Islet precursor cell (in vitro differentiated cells): ENCODE measurements around the gene ABLIM1.

Source experiments
- DNase-seq: peaks from one replicate; pipeline ENCODE4 v3.0.0-alpha.2; 2018

ABLIM1 gene

GRCh38 chr10:114616516-114616915 is 41.6 kb downstream of the ABLIM1 start:
- no peak for DNase-seq

GRCh38 chr10:114616103-114616502 is 42.0 kb downstream of the ABLIM1 start:
- DNase-seq = no peak

GRCh38 chr10:114615600-114616007 is 42.5 kb downstream of the ABLIM1 start:
- DNase-seq = no peak

- no peak for DNase-seq
Measured at GRCh38 chr10:114613237-114613979, 44.7 kb downstream of the ABLIM1 start.

GRCh38 chr10:114611617-114612016 is 46.5 kb downstream of the ABLIM1 start:
- no peak for DNase-seq

- DNase-seq = no peak
Measured at GRCh38 chr10:114609518-114610426, 48.3 kb downstream of the ABLIM1 start.

DNA sequence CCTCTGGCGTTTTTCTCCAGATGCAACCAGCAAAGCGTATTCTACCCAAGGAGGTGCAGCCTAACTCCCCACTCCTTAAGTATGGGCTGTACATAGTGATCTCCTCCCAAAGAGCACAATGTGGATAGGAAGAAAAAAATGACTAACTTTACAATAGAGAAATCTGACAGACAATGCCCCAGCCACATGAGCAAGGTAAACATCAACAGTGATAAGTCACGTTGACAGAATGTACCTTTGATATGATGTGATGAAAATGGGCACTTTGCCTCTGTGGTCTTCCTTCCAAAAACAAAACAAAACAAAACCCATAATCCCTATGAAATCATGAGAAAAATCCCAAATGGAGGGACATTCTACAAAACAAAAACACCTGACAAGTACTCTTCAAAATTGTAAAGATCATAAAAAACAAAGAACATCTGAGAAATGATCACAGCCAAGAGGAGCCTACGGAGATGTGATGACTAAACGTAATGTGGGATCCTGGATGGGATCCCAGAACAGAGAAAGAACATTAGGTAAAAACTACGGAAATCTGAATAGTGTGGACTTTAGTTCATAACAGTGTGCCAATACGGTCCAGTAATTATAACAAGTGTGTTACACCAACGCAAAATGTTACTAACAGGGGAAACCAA is 50.6 kb downstream of the ABLIM1 start:
- no peak for DNase-seq

DNA sequence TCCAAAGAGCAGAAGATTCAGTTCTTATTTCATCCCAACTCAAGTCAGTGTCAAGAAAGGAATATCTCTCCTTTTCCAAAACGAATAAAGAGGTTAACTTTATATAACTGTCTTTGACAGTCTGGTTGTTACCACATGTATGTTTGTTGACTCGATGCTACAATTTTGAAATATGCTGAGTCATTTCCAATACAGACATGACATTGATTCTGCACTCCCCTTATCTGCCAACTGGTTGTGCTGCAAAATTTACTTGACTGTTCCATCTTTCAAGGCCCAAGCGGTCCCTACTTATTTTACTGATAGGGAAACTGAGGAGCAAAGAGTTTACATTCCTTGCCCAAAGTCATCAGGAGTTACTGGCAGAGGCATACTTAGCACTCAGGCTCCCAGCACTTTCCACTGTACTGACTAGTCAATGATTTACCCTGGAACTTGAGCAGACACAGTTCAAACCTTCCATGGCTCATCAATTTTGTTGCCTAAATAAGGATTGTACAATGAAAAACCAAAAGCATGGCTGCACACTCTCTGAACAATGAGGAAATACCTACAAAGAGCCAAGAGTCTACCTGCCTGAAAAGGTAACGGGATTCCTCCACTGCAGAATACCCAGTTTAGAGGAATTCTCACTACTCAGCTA is 52.8 kb downstream of the ABLIM1 start:
- DNase-seq = no peak

- DNase-seq = no peak
Measured at GRCh38 chr10:114604357-114605130, 53.5 kb downstream of the ABLIM1 start.

- DNase-seq = no peak
Measured at GRCh38 chr10:114603948-114604347, 54.1 kb downstream of the ABLIM1 start.

DNA sequence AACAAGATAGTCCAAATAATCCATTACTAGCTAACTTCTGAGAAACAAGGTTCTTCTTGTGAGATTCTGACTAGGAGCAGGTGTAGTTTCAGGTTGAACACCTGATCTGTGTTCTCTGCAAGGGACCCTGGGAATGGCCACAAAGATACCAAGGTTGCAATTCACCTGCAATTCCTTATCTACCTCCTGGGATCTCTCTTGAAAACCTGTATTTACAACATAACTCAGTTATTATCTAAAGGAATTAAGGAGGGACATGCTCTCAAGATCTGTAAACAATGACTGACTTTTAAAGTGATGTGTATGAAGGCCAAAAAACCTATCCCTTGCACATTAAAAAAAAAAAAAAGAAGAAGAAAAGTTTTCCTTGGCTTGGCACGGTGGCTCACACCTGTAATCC is 54.8 kb downstream of the ABLIM1 start:
- DNase-seq = no peak

DNA sequence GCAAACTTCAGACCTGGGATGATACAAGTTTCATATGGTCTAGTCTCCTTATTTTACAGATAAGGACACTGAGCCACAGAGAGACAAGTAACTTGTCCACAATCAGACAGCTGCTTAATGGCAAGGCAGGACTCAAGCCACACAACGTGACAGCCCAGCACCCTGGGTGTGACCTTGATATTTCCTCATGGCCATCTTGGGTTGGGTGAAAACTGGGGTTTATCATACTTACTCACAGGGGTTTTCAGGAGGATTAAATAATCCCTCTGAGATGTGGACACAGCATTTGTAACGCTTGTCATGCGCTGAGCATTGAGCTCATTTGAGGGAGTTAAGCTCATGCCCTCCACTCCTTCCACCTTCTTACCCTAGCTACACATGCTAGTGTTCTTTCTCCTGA is 58.0 kb downstream of the ABLIM1 start:
- no peak for DNase-seq

DNA sequence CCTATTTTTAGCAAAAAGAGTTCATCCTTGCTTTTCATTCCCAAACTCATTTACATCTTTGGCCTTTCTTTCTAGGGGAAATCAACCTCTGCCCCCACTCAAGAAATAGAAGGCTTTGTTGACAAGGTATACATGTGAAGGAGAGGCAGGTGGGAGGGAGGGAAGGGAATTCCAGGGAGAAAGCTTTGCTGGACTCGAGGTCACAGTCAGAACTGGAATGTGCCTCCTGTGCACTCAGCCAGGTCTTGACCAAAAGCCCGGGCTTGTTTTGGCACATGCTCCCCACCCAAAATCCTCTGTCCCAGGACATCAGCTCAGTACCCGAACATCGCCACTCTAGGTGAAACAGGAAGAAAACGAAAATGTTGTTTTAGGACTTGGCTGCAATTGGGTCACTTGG is 61.3 kb downstream of the ABLIM1 start:
- no peak for DNase-seq

DNA sequence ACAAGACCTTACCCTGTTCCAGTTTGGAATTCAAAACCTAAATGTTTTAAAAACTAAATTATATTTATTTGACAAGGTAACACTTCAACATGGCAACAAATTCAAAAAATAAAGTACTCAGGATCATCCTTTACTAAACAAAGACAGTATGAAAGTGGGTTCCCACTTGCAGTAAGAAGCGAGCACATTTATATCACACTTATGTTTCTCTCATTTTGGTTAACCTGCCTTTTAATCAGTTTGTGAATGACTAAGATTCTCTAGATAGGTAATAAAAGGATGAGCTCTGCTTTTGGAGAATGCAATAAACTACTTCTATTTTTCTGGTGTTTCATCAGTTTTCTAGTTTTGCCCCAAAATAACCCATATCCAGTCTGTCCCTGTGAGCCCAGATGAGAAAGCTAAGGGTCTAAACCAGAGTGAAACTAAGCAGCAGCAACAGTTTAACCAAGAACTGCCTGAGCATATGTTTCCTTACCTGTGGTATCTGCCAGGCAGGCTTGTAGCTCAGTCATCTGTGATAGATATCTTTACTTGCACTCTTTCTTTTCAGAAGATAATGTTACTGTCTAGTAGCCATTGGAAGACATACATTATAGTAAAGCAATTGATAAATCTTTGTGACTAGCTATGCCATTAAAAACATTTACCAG is 64.1 kb downstream of the ABLIM1 start:
- no peak for DNase-seq

DNA sequence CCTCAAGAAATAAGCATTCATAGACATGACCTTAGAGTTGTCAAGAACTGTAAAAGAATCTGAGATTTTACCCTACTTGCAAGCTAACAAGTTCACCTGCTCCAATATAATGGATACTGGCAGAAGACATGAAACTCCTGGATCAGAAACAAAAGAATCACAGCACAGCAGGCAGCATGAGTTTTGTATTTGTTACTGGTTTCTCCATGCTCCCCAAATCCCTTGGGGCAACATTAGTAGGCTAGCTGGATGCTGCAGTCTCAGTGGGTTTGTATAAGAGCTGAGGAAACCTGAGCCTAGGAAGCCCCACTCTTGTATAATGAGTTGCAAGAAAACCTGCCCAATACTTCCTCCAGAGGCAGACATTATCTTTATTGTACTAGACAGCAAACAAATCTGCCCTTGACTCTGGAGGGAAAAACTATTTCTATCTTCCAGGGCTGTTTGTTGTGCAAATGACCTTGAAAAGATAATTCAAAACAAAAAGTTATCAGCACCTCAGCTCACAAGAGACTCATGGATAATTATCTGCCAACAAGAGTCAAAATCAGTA is 64.8 kb downstream of the ABLIM1 start:
- DNase-seq = no peak

DNA sequence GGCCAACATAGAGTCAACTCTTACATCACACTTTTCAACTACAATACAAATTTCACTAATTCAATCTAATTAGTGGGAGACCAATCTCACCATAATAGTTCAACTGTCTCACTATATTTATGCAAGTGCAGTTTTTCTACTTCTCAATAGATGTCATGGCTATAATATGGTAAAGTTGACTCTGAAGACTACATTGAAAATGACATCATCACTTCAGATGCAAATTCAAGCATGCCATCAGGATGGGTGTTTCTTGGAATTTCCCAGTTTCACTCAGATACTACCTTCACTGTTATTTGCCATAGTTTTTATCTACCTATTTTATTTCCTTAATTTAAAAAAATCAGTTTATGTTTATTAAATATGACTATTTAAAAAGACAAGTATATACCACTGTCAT is 67.1 kb downstream of the ABLIM1 start:
- DNase-seq = no peak

DNA sequence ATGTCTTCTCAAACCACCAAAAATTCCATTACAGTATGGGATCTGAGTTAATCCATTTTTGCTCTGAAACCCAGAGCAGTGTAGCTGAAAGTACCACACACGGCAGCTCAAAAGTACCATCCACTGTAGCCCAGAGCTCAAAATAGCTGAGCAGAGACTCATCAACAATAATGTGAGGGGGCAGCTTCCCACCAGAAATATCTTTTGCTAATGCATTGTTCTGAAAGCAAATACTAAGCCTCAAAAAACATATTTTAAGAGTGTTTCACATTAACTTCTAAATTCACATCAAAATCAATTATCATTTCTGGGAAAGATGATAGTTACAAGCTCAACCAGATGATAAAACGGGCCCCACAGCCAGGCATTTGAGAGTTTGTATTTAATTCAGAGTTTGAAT is 73.7 kb downstream of the ABLIM1 start:
- DNase-seq = no peak

DNA sequence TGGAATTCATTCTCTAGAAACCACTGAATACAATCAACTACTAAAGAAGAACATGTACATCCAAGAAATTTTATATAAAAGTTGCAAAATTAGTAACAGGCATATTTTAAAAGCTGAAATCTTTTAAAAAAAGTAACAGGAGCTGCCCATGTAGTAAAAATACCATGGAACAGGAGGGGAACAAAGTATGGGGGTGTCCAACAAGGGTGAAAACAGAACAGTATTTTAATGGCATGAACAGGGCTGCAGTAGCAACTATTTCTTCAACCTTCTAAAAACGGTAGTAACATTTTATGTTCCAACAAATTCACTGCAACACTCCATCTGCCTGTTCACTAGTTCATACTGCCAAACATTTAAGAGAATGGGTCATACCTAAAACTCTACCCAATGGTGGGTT is 77.0 kb downstream of the ABLIM1 start:
- no peak for DNase-seq

GRCh38 chr10:114577133-114577532 is 80.9 kb downstream of the ABLIM1 start:
- no peak for DNase-seq

GRCh38 chr10:114576716-114577115 is 81.4 kb downstream of the ABLIM1 start:
- DNase-seq = no peak

GRCh38 chr10:114576132-114576487 is 82.0 kb downstream of the ABLIM1 start:
- DNase-seq = no peak
